ENCODE measurements around the gene SLC6A20. TPM values are rescaled to one million over a fixed set of nuclear protein-coding genes. Genes with fewer than 3 reads are reported as not detected.

SLC6A20 gene
- total and polyA plus RNA-seq, 4 donors = 0.08 to 0.16 (median 0.10) TPM; not detected in 1

GRCh38 chr3:45771166-45771775, 25.1 kb downstream of the SLC6A20 start:
- DNase-seq (ENCODE audit: low spot score) = no peak
- no peaks in the 10 kb centered on the region for H3K36me3 ChIP-seq (ENCODE audit: control insufficient read depth in 4 of 4, insufficient read depth in 3 of 4, low read depth in 1 of 4, low read length in 3 of 4)
- H3K27me3 ChIP-seq (ENCODE audit: control insufficient read depth in 4 of 4, insufficient read depth in 4 of 4, low read length in 3 of 4) = no peaks in the 10 kb centered on the region
- H3K27ac ChIP-seq (ENCODE audit: low read depth in 1 of 2, low read length in 2 of 2) = no peak overlapping the region
- no peak overlapping the region for H3K9ac ChIP-seq (ENCODE audit: low read depth in 1 of 2, low read length in 2 of 2)
- H3K4me1 ChIP-seq (ENCODE audit: control insufficient read depth in 4 of 4, insufficient read depth in 4 of 4, low read length in 3 of 4) = peaks cover 0 to under 1% (median 0%) of the 10 kb centered on the region in 4 donors
- H3K4me3 ChIP-seq (ENCODE audit: low read depth in 1 of 3, low read length in 3 of 3) = no peak overlapping the region
- TF ChIP-seq, protein P1, sequence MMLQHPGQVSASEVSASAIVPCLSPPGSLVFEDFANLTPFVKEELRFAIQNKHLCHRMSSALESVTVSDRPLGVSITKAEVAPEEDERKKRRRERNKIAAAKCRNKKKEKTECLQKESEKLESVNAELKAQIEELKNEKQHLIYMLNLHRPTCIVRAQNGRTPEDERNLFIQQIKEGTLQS (IDR thresholded peaks at IDR 0.05) = no peak
- TF ChIP-seq EGR1 (IDR thresholded peaks at IDR 0.05; ENCODE audit: low read depth in 2 of 2) (no peak), GABPA (IDR thresholded peaks at IDR 0.05 in 1 of 2, conservative IDR thresholded peaks at IDR 0.05 in 1 of 2) (no peak), HNF4A (conservative IDR thresholded peaks at IDR 0.05) (no peak), HNF4G (IDR thresholded peaks at IDR 0.05) (no peak), NR2F2 (IDR thresholded peaks at IDR 0.05) (no peak), SP1 (IDR thresholded peaks at IDR 0.05) (no peak), FOXA2 (IDR thresholded peaks at IDR 0.05) (no peak), TAF1 (conservative IDR thresholded peaks at IDR 0.05) (no peak), RXRA (IDR thresholded peaks at IDR 0.05) (no peak), YY1 (IDR thresholded peaks at IDR 0.05) (no peak), JUND (IDR thresholded peaks at IDR 0.05) (no peak), ZBTB33 (IDR thresholded peaks at IDR 0.05) (no peak)
- TF ChIP-seq, protein P2, sequence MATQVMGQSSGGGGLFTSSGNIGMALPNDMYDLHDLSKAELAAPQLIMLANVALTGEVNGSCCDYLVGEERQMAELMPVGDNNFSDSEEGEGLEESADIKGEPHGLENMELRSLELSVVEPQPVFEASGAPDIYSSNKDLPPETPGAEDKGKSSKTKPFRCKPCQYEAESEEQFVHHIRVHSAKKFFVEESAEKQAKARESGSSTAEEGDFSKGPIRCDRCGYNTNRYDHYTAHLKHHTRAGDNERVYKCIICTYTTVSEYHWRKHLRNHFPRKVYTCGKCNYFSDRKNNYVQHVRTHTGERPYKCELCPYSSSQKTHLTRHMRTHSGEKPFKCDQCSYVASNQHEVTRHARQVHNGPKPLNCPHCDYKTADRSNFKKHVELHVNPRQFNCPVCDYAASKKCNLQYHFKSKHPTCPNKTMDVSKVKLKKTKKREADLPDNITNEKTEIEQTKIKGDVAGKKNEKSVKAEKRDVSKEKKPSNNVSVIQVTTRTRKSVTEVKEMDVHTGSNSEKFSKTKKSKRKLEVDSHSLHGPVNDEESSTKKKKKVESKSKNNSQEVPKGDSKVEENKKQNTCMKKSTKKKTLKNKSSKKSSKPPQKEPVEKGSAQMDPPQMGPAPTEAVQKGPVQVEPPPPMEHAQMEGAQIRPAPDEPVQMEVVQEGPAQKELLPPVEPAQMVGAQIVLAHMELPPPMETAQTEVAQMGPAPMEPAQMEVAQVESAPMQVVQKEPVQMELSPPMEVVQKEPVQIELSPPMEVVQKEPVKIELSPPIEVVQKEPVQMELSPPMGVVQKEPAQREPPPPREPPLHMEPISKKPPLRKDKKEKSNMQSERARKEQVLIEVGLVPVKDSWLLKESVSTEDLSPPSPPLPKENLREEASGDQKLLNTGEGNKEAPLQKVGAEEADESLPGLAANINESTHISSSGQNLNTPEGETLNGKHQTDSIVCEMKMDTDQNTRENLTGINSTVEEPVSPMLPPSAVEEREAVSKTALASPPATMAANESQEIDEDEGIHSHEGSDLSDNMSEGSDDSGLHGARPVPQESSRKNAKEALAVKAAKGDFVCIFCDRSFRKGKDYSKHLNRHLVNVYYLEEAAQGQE (IDR thresholded peaks at IDR 0.05) = no peak
- TF ChIP-seq, protein P3, sequence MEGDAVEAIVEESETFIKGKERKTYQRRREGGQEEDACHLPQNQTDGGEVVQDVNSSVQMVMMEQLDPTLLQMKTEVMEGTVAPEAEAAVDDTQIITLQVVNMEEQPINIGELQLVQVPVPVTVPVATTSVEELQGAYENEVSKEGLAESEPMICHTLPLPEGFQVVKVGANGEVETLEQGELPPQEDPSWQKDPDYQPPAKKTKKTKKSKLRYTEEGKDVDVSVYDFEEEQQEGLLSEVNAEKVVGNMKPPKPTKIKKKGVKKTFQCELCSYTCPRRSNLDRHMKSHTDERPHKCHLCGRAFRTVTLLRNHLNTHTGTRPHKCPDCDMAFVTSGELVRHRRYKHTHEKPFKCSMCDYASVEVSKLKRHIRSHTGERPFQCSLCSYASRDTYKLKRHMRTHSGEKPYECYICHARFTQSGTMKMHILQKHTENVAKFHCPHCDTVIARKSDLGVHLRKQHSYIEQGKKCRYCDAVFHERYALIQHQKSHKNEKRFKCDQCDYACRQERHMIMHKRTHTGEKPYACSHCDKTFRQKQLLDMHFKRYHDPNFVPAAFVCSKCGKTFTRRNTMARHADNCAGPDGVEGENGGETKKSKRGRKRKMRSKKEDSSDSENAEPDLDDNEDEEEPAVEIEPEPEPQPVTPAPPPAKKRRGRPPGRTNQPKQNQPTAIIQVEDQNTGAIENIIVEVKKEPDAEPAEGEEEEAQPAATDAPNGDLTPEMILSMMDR (IDR thresholded peaks at IDR 0.05; ENCODE audit: low read depth, low read length, missing input control) = no peak
- TF ChIP-seq, protein P4, sequence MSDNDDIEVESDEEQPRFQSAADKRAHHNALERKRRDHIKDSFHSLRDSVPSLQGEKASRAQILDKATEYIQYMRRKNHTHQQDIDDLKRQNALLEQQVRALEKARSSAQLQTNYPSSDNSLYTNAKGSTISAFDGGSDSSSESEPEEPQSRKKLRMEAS (IDR thresholded peaks at IDR 0.05) = no peak
- H3K9me3 ChIP-seq (ENCODE audit: control insufficient read depth in 4 of 4, low read length in 3 of 4) = no peaks in the 10 kb centered on the region
- WGBS = 96% methylated on average over 9 of the region's 9 CpGs
